Activated gamma-delta T cell (primary cell): ENCODE results near the gene DBNL.

Experiments
- DNase-seq: peaks from one replicate; lab custom pipeline; 2025; lab: John Stamatoyannopoulos, UW

DBNL gene

GRCh38 chr7:44109991-44110390, 65.5 kb downstream of the DBNL start:
- DNase-seq, result no peak

- DNase-seq, result no peak
Observed at GRCh38 chr7:44110719-44111635, 66.5 kb downstream of the DBNL start.
